ENCODE data around the gene SHKBP1.
A peak's percentile ranks its signal among the peaks of the same experiment; 100 is the strongest.

SHKBP1 gene

GRCh38 chr19:40576585-40577451 lies at the start of gene SHKBP1:
Gene SHKBP1 (plus strand): TSS chr19:40576873. CDS start chr19:40576900, 27 bp downstream.
- H3K27ac ChIP-seq = peak within 1 kb of the TSS; percentile 45
- no peak for TF ChIP-seq ZFX (IDR thresholded peaks at IDR 0.05; ENCODE audit: borderline replicate concordance)
- TF ChIP-seq CTCF (IDR thresholded peaks at IDR 0.05) = no peak

- TF ChIP-seq ZFX (IDR thresholded peaks at IDR 0.05; ENCODE audit: borderline replicate concordance) = no peak
- TF ChIP-seq CTCF (IDR thresholded peaks at IDR 0.05) = no peak
- H3K27ac ChIP-seq = no peak overlapping the region
Observed at GRCh38 chr19:40528078-40528477, 48.6 kb upstream of the SHKBP1 start.

GRCh38 chr19:40528533-40529092 lies 48.1 kb upstream of the SHKBP1 start:
- no peak for TF ChIP-seq ZFX (IDR thresholded peaks at IDR 0.05; ENCODE audit: borderline replicate concordance)
- TF ChIP-seq CTCF (IDR thresholded peaks at IDR 0.05) = no peak
- H3K27ac ChIP-seq = peak overlapping the region; percentile 87

GRCh38 chr19:40529093-40529954 lies 47.3 kb upstream of the SHKBP1 start:
- TF ChIP-seq ZFX (IDR thresholded peaks at IDR 0.05; ENCODE audit: borderline replicate concordance) (no peak), CTCF (IDR thresholded peaks at IDR 0.05) (peak; percentile 98)
- H3K27ac ChIP-seq = peak overlapping the region; percentile 87

GRCh38 chr19:40530091-40530901 lies 46.4 kb upstream of the SHKBP1 start:
- H3K27ac ChIP-seq = peak overlapping the region; percentile 87
- peak; percentile 79 for TF ChIP-seq CTCF (IDR thresholded peaks at IDR 0.05)
- no peak for TF ChIP-seq ZFX (IDR thresholded peaks at IDR 0.05; ENCODE audit: borderline replicate concordance)

- H3K27ac ChIP-seq = no peak overlapping the region
Observed at GRCh38 chr19:40533508-40533907, 43.2 kb upstream of the SHKBP1 start.

More at GRCh38 chr19:40533508-40533907, 43.2 kb upstream of the SHKBP1 start:
- TF ChIP-seq ZFX (IDR thresholded peaks at IDR 0.05; ENCODE audit: borderline replicate concordance) = no peak
- peak; percentile 2; the same call in 1 of the 2 replicates for TF ChIP-seq CTCF (IDR thresholded peaks at IDR 0.05)
